ENCODE data around the gene NETO1.

GRCh38 chr18:72859088-72859487, 8.7 kb downstream of the NETO1 start:
- TF ChIP-seq CTCF (IDR thresholded peaks at IDR 0.05) (no peak), POLR2AphosphoS5 (IDR thresholded peaks at IDR 0.05) (no peak), POLR2A (IDR thresholded peaks at IDR 0.05) (no peak), EP300 (IDR thresholded peaks at IDR 0.05) (no peak)
